GM21717 (cell line): ENCODE measurements around the gene SRSF7.
"Not testable (repeated sequence)": the region's sequence is repeated elsewhere in the genome, so short reads cannot be mapped to it uniquely, and the experiment has no call there.

Experiments
- ATAC-seq: cut with Tn5 transposase; IDR thresholded peaks from one replicate; pipeline ENCODE4 v1.9.1; 2021; ENCODE audit warnings: mild to moderate bottlenecking, moderate library complexity; ENCODE audit not compliant: unreplicated experiment

Gene SRSF7

GRCh38 chr2:38750891-38751595 is at the start of gene SRSF7:
Gene SRSF7 (minus strand): TSS chr2:38751361. CDS start chr2:38751256, 105 bp downstream.
- ATAC-seq, result peak; percentile 80

GRCh38 chr2:38797953-38798352 is 46.8 kb upstream of the SRSF7 start:
- ATAC-seq, result no peak

GRCh38 chr2:38797250-38797676 is 46.1 kb upstream of the SRSF7 start:
- ATAC-seq, result no peak

- ATAC-seq, result not testable (repeated sequence)
Measured at GRCh38 chr2:38795016-38795415, 43.9 kb upstream of the SRSF7 start.

- ATAC-seq, result no peak
Measured at GRCh38 chr2:38794235-38794946, 43.2 kb upstream of the SRSF7 start.

- ATAC-seq, result no peak
Measured at GRCh38 chr2:38793511-38793910, 42.4 kb upstream of the SRSF7 start.

- ATAC-seq, result no peak
Measured at GRCh38 chr2:38792751-38793150, 41.6 kb upstream of the SRSF7 start.

- ATAC-seq, result not testable (repeated sequence)
Measured at GRCh38 chr2:38792321-38792720, 41.2 kb upstream of the SRSF7 start.

GRCh38 chr2:38791744-38792143 is 40.6 kb upstream of the SRSF7 start:
- ATAC-seq, result no peak

- no peak for ATAC-seq
Measured at GRCh38 chr2:38789691-38790090, 38.5 kb upstream of the SRSF7 start.

GRCh38 chr2:38788306-38788705 is 37.1 kb upstream of the SRSF7 start:
- ATAC-seq, result no peak

GRCh38 chr2:38783586-38783985 is 32.4 kb upstream of the SRSF7 start:
- no peak for ATAC-seq

- ATAC-seq, result no peak
Measured at GRCh38 chr2:38778687-38779082, 27.5 kb upstream of the SRSF7 start.

GRCh38 chr2:38776531-38776930 is 25.4 kb upstream of the SRSF7 start:
- no peak for ATAC-seq

GRCh38 chr2:38775921-38776225 is 24.7 kb upstream of the SRSF7 start:
- no peak for ATAC-seq

- no peak for ATAC-seq
Measured at GRCh38 chr2:38775097-38775920, 24.1 kb upstream of the SRSF7 start.

GRCh38 chr2:38771632-38772031 is 20.5 kb upstream of the SRSF7 start:
- ATAC-seq, result no peak

- ATAC-seq, result no peak
Measured at GRCh38 chr2:38765551-38765950, 14.4 kb upstream of the SRSF7 start.

- ATAC-seq, result no peak
Measured at GRCh38 chr2:38765149-38765548, 14.0 kb upstream of the SRSF7 start.

- no peak for ATAC-seq
Measured at GRCh38 chr2:38763728-38764127, 12.6 kb upstream of the SRSF7 start.

GRCh38 chr2:38763228-38763627 is 12.1 kb upstream of the SRSF7 start:
- no peak for ATAC-seq

- not testable (repeated sequence) for ATAC-seq
Measured at GRCh38 chr2:38755891-38756290, 4.7 kb upstream of the SRSF7 start.
